SK-N-SH (cell line): ENCODE measurements around the gene ENTPD2. TPM values are rescaled to one million over a fixed set of nuclear protein-coding genes. Genes with fewer than 3 reads are reported as not detected.

Experiments
- CTCF ChIA-PET: fragments of 300-600, 350-600 bp; formaldehyde crosslinking; extraction: SDS; loops from one replicate; lab custom pipeline; 2021; lab: Yijun Ruan, JAX
- POLR2A ChIA-PET: fragments of 350-600 bp; sonication (Branson Sonifier 250); formaldehyde crosslinking; extraction: SDS; loops from one replicate; lab custom pipeline; 2020; ENCODE audit warnings: antibody characterized with exemption, inconsistent platforms; lab: Yijun Ruan, JAX
- DNase-seq: peaks from one replicate; pipeline ENCODE4 v3.0.0; 2012
- H2AFZ ChIP-seq: fragments of 200-600 bp; sonication (generic); 2 replicates; pipeline ENCODE4 v1.8.1; 2016; ENCODE audit warnings: antibody characterized with exemption, mild to moderate bottlenecking, low read depth
- H3F3A ChIP-seq: fragments of 200-600 bp; sonication (generic); replicated peaks from 2 replicates; pipeline ENCODE3; 2016; ENCODE audit warnings: antibody characterized with exemption, mild to moderate bottlenecking; ENCODE audit not compliant: insufficient read depth
- H3K27ac ChIP-seq, 2 experiments: fragments of 200-500 bp in 1 of 2; fragments of 200-600 bp in 1 of 2; sonication (Bioruptor generic) in 1 of 2; sonication (generic), shearing (Covaris generic) in 1 of 2; 2 replicates each; pipeline versions ENCODE4 v1.5.1 to v1.6.1; 2014 to 2016; ENCODE audit warnings: low read depth in 2 of 2, inconsistent platforms in 1 of 2, low read length in 1 of 2, mild to moderate bottlenecking in 1 of 2, mixed read lengths in 1 of 2
- H3K27me3 ChIP-seq: fragments of 200-600 bp; sonication (generic), shearing (Covaris generic); 2 replicates; pipeline ENCODE4 v1.6.1; 2016; ENCODE audit warnings: mixed run types; ENCODE audit not compliant: insufficient read depth
- H3K36me3 ChIP-seq, 2 experiments: fragments of 200-500 bp in 1 of 2; fragments of 200-600 bp in 1 of 2; sonication (Bioruptor generic) in 1 of 2; sonication (generic) in 1 of 2; replicated peaks in 1 of 2; 2 replicates each; pipeline versions ENCODE3 to v1.5.1; 2014 to 2016; ENCODE audit warnings: low read length in 1 of 2, mild to moderate bottlenecking in 1 of 2; ENCODE audit not compliant: insufficient read depth in 2 of 2, control insufficient read depth in 1 of 2
- H3K4me1 ChIP-seq, 2 experiments: fragments of 200-500 bp in 1 of 2; fragments of 200-600 bp in 1 of 2; sonication (Bioruptor generic) in 1 of 2; sonication (generic), shearing (Covaris generic) in 1 of 2; 2 replicates each; pipeline versions ENCODE4 v1.5.1 to v1.6.1; 2014 to 2016; ENCODE audit warnings: low read depth in 1 of 2, low read length in 1 of 2, mixed run types in 1 of 2; ENCODE audit not compliant: insufficient read depth in 2 of 2, control insufficient read depth in 1 of 2
- H3K4me2 ChIP-seq: fragments of 200-600 bp; sonication (generic), shearing (Covaris generic); 2 replicates; pipeline ENCODE4 v1.6.1; 2017; ENCODE audit warnings: mixed run types
- H3K4me3 ChIP-seq, 2 experiments: fragments of 200-500 bp in 1 of 2; fragments of 200-600 bp in 1 of 2; sonication (Bioruptor generic) in 1 of 2; sonication (generic), shearing (Covaris generic) in 1 of 2; 2 replicates each; pipeline versions ENCODE4 v1.5.1 to v1.8.1; 2014 to 2016; ENCODE audit warnings: low read depth in 2 of 2, inconsistent platforms in 1 of 2, low read length in 1 of 2, mild to moderate bottlenecking in 1 of 2, mixed read lengths in 1 of 2, moderate library complexity in 1 of 2
- H3K79me2 ChIP-seq: fragments of 200-600 bp; sonication (generic); 2 replicates; pipeline ENCODE4 v1.8.1; 2017; ENCODE audit warnings: mild to moderate bottlenecking; ENCODE audit not compliant: insufficient read depth
- H3K9ac ChIP-seq: fragments of 200-600 bp; sonication (generic); 2 replicates; pipeline ENCODE4 v1.6.1; 2017; ENCODE audit warnings: mixed run types
- H3K9me2 ChIP-seq: fragments of 200-600 bp; sonication (generic); 2 replicates; pipeline ENCODE4 v1.6.1; 2017; ENCODE audit warnings: mixed run types
- H3K9me3 ChIP-seq: fragments of 200-600 bp; sonication (generic); 2 replicates; pipeline ENCODE4 v1.6.1; 2017; ENCODE audit warnings: mixed run types, mild to moderate bottlenecking, moderate library complexity
- H4K20me1 ChIP-seq: fragments of 200-600 bp; sonication (generic); 2 replicates; pipeline ENCODE4 v1.6.1; 2017; ENCODE audit warnings: mild to moderate bottlenecking, mixed run types; ENCODE audit not compliant: insufficient read depth
- ELF1 ChIP-seq: IDR thresholded peaks from 2 replicates; pipeline ENCODE4 v1.4.0; 2012
- EP300 ChIP-seq, 2 experiments: IDR thresholded peaks; 2 replicates each; pipeline versions ENCODE4 v1.4.0 to v1.6.1; 2012; ENCODE audit warnings: borderline replicate concordance in 1 of 2, low read depth in 1 of 2, low read length in 1 of 2
- FOSL2 ChIP-seq: IDR thresholded peaks from 2 replicates; pipeline ENCODE4 v1.4.0; 2012; ENCODE audit warnings: low read depth, mild to moderate bottlenecking, moderate library complexity, borderline replicate concordance
- GATA2 ChIP-seq: sonication (generic); formaldehyde crosslinking; IDR thresholded peaks from 2 replicates; pipeline ENCODE4 v1.5.0; 2020; ENCODE audit warnings: mild to moderate bottlenecking, missing genetic modification reagents
- IRF3 ChIP-seq: fragments of 150-350 bp; IDR thresholded peaks from 2 replicates; pipeline ENCODE4 v1.6.1; 2016; ENCODE audit warnings: mild to moderate bottlenecking, low read depth, low read length
- JUND ChIP-seq: IDR thresholded peaks from 2 replicates; pipeline ENCODE4 v1.4.0; 2012
- MAX ChIP-seq: IDR thresholded peaks from 2 replicates; pipeline ENCODE4 v1.4.0; 2012; ENCODE audit warnings: low read depth
- NFIC ChIP-seq: IDR thresholded peaks from 2 replicates; pipeline ENCODE4 v1.4.0; 2012; ENCODE audit warnings: borderline replicate concordance
- NRF1 ChIP-seq: IDR thresholded peaks from 2 replicates; pipeline ENCODE4 v1.6.1; 2012; ENCODE audit warnings: low read depth, mild to moderate bottlenecking, low read length
- RCOR1 ChIP-seq: fragments of 150-350 bp; IDR thresholded peaks from 2 replicates; pipeline ENCODE4 v1.6.1; 2017; ENCODE audit warnings: antibody characterized with exemption, low read length
- RFX5 ChIP-seq: IDR thresholded peaks from 2 replicates; pipeline ENCODE4 v1.6.1; 2012; ENCODE audit warnings: mild to moderate bottlenecking, improper control_type of control experiment, low read length
- SIN3A ChIP-seq: IDR thresholded peaks from 2 replicates; pipeline ENCODE4 v1.6.1; 2012; ENCODE audit warnings: low read depth, mild to moderate bottlenecking, low read length, moderate library complexity, borderline replicate concordance
- TAF1 ChIP-seq: IDR thresholded peaks from 2 replicates; pipeline ENCODE4 v1.6.1; 2012; ENCODE audit warnings: low read depth, mild to moderate bottlenecking, low read length, moderate library complexity, borderline replicate concordance
- TEAD4 ChIP-seq: IDR thresholded peaks from 2 replicates; pipeline ENCODE4 v1.4.0; 2012; ENCODE audit warnings: mild to moderate bottlenecking, borderline replicate concordance; ENCODE audit not compliant: insufficient read depth
- YY1 ChIP-seq: IDR thresholded peaks from 2 replicates; pipeline ENCODE4 v1.4.0; 2012; ENCODE audit warnings: low read depth, mild to moderate bottlenecking
- WGBS: methylation state at CpG from one replicate; pipeline ENCODE4 v1.1.6; 2017; ENCODE audit warnings: low lambda C conversion rate; 5-methylcytosine and 5-hydroxymethylcytosine counted together
- polyA plus RNA-seq, 3 experiments: library from polyadenylated mRNA; depleted of rRNA; stranded (reverse); fragments of >200 nt; gene quantifications; 2 replicates each; pipeline ENCODE4 v1.2.3, GENCODE V29; 2012
- TF ChIP-seq, protein P1 (sequence below): fragments of 200-600 bp; sonication (generic); IDR thresholded peaks from 2 replicates; pipeline ENCODE4 v1.6.1; 2017; ENCODE audit warnings: antibody characterized with exemption, mild to moderate bottlenecking, moderate library complexity
- TF ChIP-seq, protein P2 (sequence below): IDR thresholded peaks from 2 replicates; pipeline ENCODE4 v1.4.0; 2012; ENCODE audit warnings: low read depth, borderline replicate concordance
- TF ChIP-seq, protein P3 (sequence below): IDR thresholded peaks from 2 replicates; pipeline ENCODE4; 2012

ENTPD2 gene
- polyA plus RNA-seq, 1 of the 3 experiments (the other 2 are of a cell fraction) = not detected

- Histone ChIP-seq H3K4me1 (no peaks in the 10 kb centered on the region), H2AFZ (no peak overlapping the region), H3F3A (no peaks in the 10 kb centered on the region), H3K27ac (no peak overlapping the region; a peak in 1 of 4 replicates), H3K4me3 (no peak overlapping the region), H4K20me1 (no peaks in the 10 kb centered on the region), H3K36me3 (peaks cover 0 to 7% of the 10 kb centered on the region in 2 experiments), H3K9me3 (no peaks in the 10 kb centered on the region), H3K79me2 (no peaks in the 10 kb centered on the region), H3K9me2 (no peaks in the 10 kb centered on the region), H3K9ac (no peak overlapping the region), H3K4me2 (no peak overlapping the region), H3K27me3 (no peaks in the 10 kb centered on the region)
- 82% methylated on average over 28 of the region's 30 CpGs for whole genome bisulfite sequencing
- ChIA-PET CTCF (interaction anchor here (0.6 to 3.1 kb wide), 6 partner anchors 13 to 61 kb away, joined by 3 to 16 read pairs (median 3); partner anchors contain the start of gene ABCA2), POLR2A (interaction anchor here (1.1 kb wide), 1 partner anchor 11 kb away, joined by 3 read pairs; the partner anchor contains the start of gene CLIC3)
- no peak for DNase-seq
- TF ChIP-seq SIN3A (no peak), NRF1 (no peak)
- TF ChIP-seq, protein P1, sequence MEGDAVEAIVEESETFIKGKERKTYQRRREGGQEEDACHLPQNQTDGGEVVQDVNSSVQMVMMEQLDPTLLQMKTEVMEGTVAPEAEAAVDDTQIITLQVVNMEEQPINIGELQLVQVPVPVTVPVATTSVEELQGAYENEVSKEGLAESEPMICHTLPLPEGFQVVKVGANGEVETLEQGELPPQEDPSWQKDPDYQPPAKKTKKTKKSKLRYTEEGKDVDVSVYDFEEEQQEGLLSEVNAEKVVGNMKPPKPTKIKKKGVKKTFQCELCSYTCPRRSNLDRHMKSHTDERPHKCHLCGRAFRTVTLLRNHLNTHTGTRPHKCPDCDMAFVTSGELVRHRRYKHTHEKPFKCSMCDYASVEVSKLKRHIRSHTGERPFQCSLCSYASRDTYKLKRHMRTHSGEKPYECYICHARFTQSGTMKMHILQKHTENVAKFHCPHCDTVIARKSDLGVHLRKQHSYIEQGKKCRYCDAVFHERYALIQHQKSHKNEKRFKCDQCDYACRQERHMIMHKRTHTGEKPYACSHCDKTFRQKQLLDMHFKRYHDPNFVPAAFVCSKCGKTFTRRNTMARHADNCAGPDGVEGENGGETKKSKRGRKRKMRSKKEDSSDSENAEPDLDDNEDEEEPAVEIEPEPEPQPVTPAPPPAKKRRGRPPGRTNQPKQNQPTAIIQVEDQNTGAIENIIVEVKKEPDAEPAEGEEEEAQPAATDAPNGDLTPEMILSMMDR = no peak
These were observed 46.6 kb downstream of the ENTPD2 start for GRCh38 chr9:137007108-137007815.

- no peak overlapping the region for H2AFZ ChIP-seq
- no peak for DNase-seq
- H3K4me1 ChIP-seq = no peaks in the 10 kb centered on the region
- TF ChIP-seq FOSL2 (no peak), GATA2 (CRISPR knock-in tag) (no peak), IRF3 (no peak), TAF1 (no peak), ELF1 (no peak), RFX5 (no peak), RCOR1 (no peak), MAX (no peak), EP300 (IDR thresholded peaks at IDR 0.05; ENCODE audit: borderline replicate concordance in 1 of 2, low read depth in 1 of 2, low read length in 1 of 2) (no peak), JUND (no peak), YY1 (no peak), TEAD4 (no peak), NFIC (no peak), SIN3A (no peak)
- TF ChIP-seq, protein P2, sequence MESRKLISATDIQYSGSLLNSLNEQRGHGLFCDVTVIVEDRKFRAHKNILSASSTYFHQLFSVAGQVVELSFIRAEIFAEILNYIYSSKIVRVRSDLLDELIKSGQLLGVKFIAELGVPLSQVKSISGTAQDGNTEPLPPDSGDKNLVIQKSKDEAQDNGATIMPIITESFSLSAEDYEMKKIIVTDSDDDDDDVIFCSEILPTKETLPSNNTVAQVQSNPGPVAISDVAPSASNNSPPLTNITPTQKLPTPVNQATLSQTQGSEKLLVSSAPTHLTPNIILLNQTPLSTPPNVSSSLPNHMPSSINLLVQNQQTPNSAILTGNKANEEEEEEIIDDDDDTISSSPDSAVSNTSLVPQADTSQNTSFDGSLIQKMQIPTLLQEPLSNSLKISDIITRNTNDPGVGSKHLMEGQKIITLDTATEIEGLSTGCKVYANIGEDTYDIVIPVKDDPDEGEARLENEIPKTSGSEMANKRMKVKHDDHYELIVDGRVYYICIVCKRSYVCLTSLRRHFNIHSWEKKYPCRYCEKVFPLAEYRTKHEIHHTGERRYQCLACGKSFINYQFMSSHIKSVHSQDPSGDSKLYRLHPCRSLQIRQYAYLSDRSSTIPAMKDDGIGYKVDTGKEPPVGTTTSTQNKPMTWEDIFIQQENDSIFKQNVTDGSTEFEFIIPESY = no peak
- TF ChIP-seq, protein P3, sequence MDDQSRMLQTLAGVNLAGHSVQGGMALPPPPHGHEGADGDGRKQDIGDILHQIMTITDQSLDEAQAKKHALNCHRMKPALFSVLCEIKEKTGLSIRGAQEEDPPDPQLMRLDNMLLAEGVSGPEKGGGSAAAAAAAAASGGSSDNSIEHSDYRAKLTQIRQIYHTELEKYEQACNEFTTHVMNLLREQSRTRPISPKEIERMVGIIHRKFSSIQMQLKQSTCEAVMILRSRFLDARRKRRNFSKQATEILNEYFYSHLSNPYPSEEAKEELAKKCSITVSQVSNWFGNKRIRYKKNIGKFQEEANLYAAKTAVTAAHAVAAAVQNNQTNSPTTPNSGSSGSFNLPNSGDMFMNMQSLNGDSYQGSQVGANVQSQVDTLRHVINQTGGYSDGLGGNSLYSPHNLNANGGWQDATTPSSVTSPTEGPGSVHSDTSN = no peak
These were observed 47.5 kb downstream of the ENTPD2 start for GRCh38 chr9:137006116-137007003.

More at GRCh38 chr9:137006116-137007003, 47.5 kb downstream of the ENTPD2 start:
- H3K4me3 ChIP-seq = no peak overlapping the region
- no peak overlapping the region for H3K9ac ChIP-seq
- no peaks in the 10 kb centered on the region for H3F3A ChIP-seq
- peaks cover 0 to 6% of the 10 kb centered on the region in 2 experiments for H3K36me3 ChIP-seq
- no peak overlapping the region for H3K27ac ChIP-seq
- CTCF ChIA-PET = interaction anchor here (0.6 to 3.1 kb wide), 5 partner anchors 13 to 62 kb away, joined by 3 to 16 read pairs (median 3); partner anchors contain the start of gene ABCA2
- no peaks in the 10 kb centered on the region for H3K79me2 ChIP-seq
- 86% methylated on average over 18 of the region's 24 CpGs for WGBS
- H3K27me3 ChIP-seq = no peaks in the 10 kb centered on the region
- H3K4me2 ChIP-seq = no peak overlapping the region
- no peaks in the 10 kb centered on the region for H3K9me2 ChIP-seq
- no peaks in the 10 kb centered on the region for H3K9me3 ChIP-seq
- no peaks in the 10 kb centered on the region for H4K20me1 ChIP-seq
- POLR2A ChIA-PET = no interaction called here
